Measurements from ENCODE around the gene ICAM3.
"Not testable (repeated sequence)": the region's sequence is repeated elsewhere in the genome, so short reads cannot be mapped to it uniquely, and the experiment has no call there.

Gene ICAM3

DNA sequence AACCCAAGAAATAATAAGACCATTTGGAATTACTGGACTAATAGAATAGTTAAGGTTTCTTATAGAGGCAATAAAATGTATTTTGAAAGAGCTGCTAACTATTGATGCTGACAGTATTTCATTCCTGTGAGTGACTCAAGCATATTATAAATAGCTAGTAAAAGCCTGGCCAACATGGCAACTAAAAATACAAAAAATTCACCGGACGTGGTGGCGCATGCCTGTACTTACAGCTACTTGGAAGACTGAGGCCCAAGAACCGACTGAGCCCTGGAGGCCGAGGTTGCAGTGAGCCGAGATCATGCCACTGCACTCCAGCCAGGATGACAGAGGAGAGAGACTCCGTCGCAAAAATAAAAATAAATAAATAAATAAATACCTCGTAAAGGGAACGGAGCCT, 5.4 kb upstream of the ICAM3 start:
- no peak overlapping the region for H3K4me3 ChIP-seq (ENCODE audit: low read depth, low read length)
- TF ChIP-seq CTCF (conservative IDR thresholded peaks at IDR 0.05; ENCODE audit: low read depth, low read length): no peak
- DNase-seq (ENCODE audit: low read depth): no peak

GRCh38 chr19:10343495-10343894, 4.1 kb upstream of the ICAM3 start:
- no peak for DNase-seq (ENCODE audit: low read depth)
- TF ChIP-seq CTCF (conservative IDR thresholded peaks at IDR 0.05; ENCODE audit: low read depth, low read length): no peak
- no peak overlapping the region for H3K4me3 ChIP-seq (ENCODE audit: low read depth, low read length)

- no peak for TF ChIP-seq CTCF (conservative IDR thresholded peaks at IDR 0.05; ENCODE audit: low read depth, low read length)
- H3K4me3 ChIP-seq (ENCODE audit: low read depth, low read length): no peak overlapping the region
- no peak for DNase-seq (ENCODE audit: low read depth)
These were observed 553 bp upstream of the ICAM3 start for GRCh38 chr19:10339977-10340376.

DNA sequence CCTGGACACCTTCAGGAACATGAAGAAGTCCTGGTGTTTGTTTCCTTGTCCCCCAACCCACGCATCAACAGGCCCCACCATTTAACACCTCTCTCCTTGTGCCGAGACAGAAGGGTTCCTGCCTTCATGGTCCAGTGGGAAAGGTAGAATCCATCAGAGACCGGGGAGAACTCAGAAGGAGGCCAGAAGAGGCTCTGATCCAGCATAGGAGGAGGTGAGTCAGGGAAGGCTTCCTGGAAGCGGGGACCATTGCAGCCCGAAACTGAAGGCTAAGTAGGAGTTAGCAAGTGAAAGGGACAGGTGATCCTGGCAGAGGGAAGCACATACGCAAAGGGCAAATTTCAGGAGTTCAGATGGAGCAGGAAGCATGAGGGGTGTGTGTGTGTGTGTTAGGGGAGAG, 484 bp downstream of the ICAM3 start:
- no peak for DNase-seq (ENCODE audit: low read depth)
- TF ChIP-seq CTCF (conservative IDR thresholded peaks at IDR 0.05; ENCODE audit: low read depth, low read length): no peak
- H3K4me3 ChIP-seq (ENCODE audit: low read depth, low read length): no peak overlapping the region

DNA sequence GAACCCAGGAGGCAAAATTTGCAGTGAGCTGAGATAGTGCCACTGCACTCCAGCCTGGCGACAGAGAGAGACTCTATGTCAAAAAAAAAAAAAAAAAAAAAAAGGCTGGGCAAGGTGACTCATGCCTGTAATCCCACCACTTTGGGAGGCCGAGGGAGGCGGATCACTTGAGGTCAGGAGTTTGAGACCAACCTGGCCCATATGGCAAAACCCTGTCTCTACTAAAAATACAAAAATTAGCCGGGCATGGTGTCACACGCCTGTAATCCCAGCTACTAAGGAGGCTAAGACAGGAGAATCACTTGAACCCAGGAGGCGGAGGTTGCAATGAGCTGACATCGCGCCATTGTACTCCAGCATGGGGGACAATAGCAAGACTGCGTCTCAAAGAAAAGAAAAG, 2.7 kb downstream of the ICAM3 start:
- not testable (repeated sequence) for DNase-seq (ENCODE audit: low read depth); H3K4me3 ChIP-seq (ENCODE audit: low read depth, low read length)

- peak overlapping the region; percentile 72 for H3K4me3 ChIP-seq (ENCODE audit: low read depth, low read length)
- no peak for TF ChIP-seq CTCF (conservative IDR thresholded peaks at IDR 0.05; ENCODE audit: low read depth, low read length)
- no peak for DNase-seq (ENCODE audit: low read depth)
These were observed 4.0 kb downstream of the ICAM3 start for GRCh38 chr19:10335352-10335985.

GRCh38 chr19:10334588-10335351, 4.7 kb downstream of the ICAM3 start:
- DNase-seq (ENCODE audit: low read depth): peak; percentile 97
- H3K4me3 ChIP-seq (ENCODE audit: low read depth, low read length): peak overlapping the region; percentile 72
- no peak for TF ChIP-seq CTCF (conservative IDR thresholded peaks at IDR 0.05; ENCODE audit: low read depth, low read length)

Data from choroid plexus epithelial cell (primary cell).